ENCODE measurements around the gene LY86. TPM values are rescaled to one million over a fixed set of nuclear protein-coding genes. Genes with fewer than 3 reads are reported as not detected.

LY86 gene
- total and polyA plus RNA-seq, 9 of the 15 experiments (the other 6 are each of a cell fraction or from before 2014, with no cell fraction given), result 0.08 to 0.20 TPM; not detected in 7

GRCh38 chr6:6663421-6664135 is 75.1 kb downstream of the LY86 start (continued):
- TF ChIP-seq CCNT2 (IDR thresholded peaks at IDR 0.05; ENCODE audit: borderline replicate concordance, extremely low read depth, insufficient read length, low read depth, low read length) (no peak), NRF1 (conservative IDR thresholded peaks at IDR 0.05 in 1 of 2, IDR thresholded peaks at IDR 0.05 in 1 of 2) (peak; percentile 29 to 35; a peak in 1 of 4 replicates), L3MBTL2 (IDR thresholded peaks at IDR 0.05) (peak; percentile 37; the same call in 1 of the 2 replicates), ZNF354B (CRISPR knock-in tag; IDR thresholded peaks at IDR 0.05) (no peak), CREBBP (IDR thresholded peaks at IDR 0.05; ENCODE audit: low read depth, low read length) (no peak), ATF1 (CRISPR knock-in tag; IDR thresholded peaks at IDR 0.05) (no peak), ATF1 (tag; IDR thresholded peaks at IDR 0.05) (no peak), SMAD2 (IDR thresholded peaks at IDR 0.05; ENCODE audit: low read depth, low read length) (no peak), ELK3 (CRISPR knock-in tag; IDR thresholded peaks at IDR 0.05) (no peak), NFIX (CRISPR knock-in tag; IDR thresholded peaks at IDR 0.05; ENCODE audit: low read depth) (no peak), DIDO1 (tag; IDR thresholded peaks at IDR 0.05; ENCODE audit: low read depth) (no peak), C11orf30 (IDR thresholded peaks at IDR 0.05; ENCODE audit: low read depth) (no peak), SMAD4 (CRISPR knock-in tag; conservative IDR thresholded peaks at IDR 0.05) (no peak; the same call in none of the 2 replicates), ATF6 (CRISPR knock-in tag; IDR thresholded peaks at IDR 0.05) (no peak), MBD1 (CRISPR knock-in tag; IDR thresholded peaks at IDR 0.05) (no peak), SMAD3 (CRISPR knock-in tag; conservative IDR thresholded peaks at IDR 0.05) (0 out of 2 replicates have a peak, but pooled peaks have one; percentile 32), BCLAF1 (IDR thresholded peaks at IDR 0.05; ENCODE audit: borderline replicate concordance in 1 of 2, control insufficient read depth in 1 of 2, low read depth in 2 of 2, low read length in 1 of 2) (no peak), GABPA (tag; conservative IDR thresholded peaks at IDR 0.05; ENCODE audit: low read depth) (no peak), ZNF408 (CRISPR knock-in tag; IDR thresholded peaks at IDR 0.05; ENCODE audit: low read depth) (no peak), ZNF561 (CRISPR knock-in tag; conservative IDR thresholded peaks at IDR 0.05) (no peak), TEAD2 (tag; IDR thresholded peaks at IDR 0.05) (no peak)
